GM12874 (cell line): Measurements from ENCODE around the gene ZNHIT1.
A peak's percentile ranks its signal among the peaks of the same experiment; 100 is the strongest.

Experiments
- CTCF ChIP-seq: IDR thresholded peaks from 2 replicates; pipeline ENCODE4 v1.5.1; 2011; ENCODE audit warnings: low read depth, mild to moderate bottlenecking, control low read depth, low read length, moderate library complexity; ENCODE audit not compliant: insufficient read depth

The ZNHIT1 gene

GRCh38 chr7:101241443-101242349 lies 23.7 kb downstream of the ZNHIT1 start:
- no peak for TF ChIP-seq CTCF

GRCh38 chr7:101243646-101244374 lies 25.8 kb downstream of the ZNHIT1 start:
- TF ChIP-seq CTCF, result no peak

GRCh38 chr7:101244375-101245146 lies 26.6 kb downstream of the ZNHIT1 start, which contains the start of gene FIS1:
Gene FIS1 (minus strand): TSS chr7:101245081. CDS start chr7:101245004, 77 bp downstream.
- peak; percentile 94 for TF ChIP-seq CTCF

- no peak for TF ChIP-seq CTCF
These were observed 27.2 kb downstream of the ZNHIT1 start for GRCh38 chr7:101245147-101245668.

GRCh38 chr7:101248276-101248675 lies 30.3 kb downstream of the ZNHIT1 start:
- TF ChIP-seq CTCF, result no peak

- no peak for TF ChIP-seq CTCF
These were observed 32.4 kb downstream of the ZNHIT1 start for GRCh38 chr7:101250324-101250723.
